HTR-8/SVneo (cell line): ENCODE measurements around the gene REM1.
A peak's percentile ranks its signal among the peaks of the same experiment; 100 is the strongest.
"Not testable (repeated sequence)": the region's sequence is repeated elsewhere in the genome, so short reads cannot be mapped to it uniquely, and the experiment has no call there.

Experiments used
- DNase-seq: peaks from one replicate; pipeline ENCODE4 v3.0.0; 2011; ENCODE audit warnings: low spot score, mixed read lengths; ENCODE audit not compliant: insufficient read length
- FAIRE-seq: peaks from 2 replicates; lab custom pipeline; 2011; peaks lifted over from hg19 to GRCh38; lab: Jason Lieb, UNC

REM1 gene

GRCh38 chr20:31517373-31517772, 42.3 kb downstream of the REM1 start:
- DNase-seq, result peak; percentile 35

GRCh38 chr20:31521267-31521666, 46.2 kb downstream of the REM1 start:
- DNase-seq, FAIRE-seq: not testable (repeated sequence)

More at GRCh38 chr20:31517373-31517772, 42.3 kb downstream of the REM1 start:
- no peak for FAIRE-seq

- FAIRE-seq (no peak), DNase-seq (no peak)
Observed at GRCh38 chr20:31522731-31523130, 47.6 kb downstream of the REM1 start.

GRCh38 chr20:31523361-31524283, 48.5 kb downstream of the REM1 start:
- FAIRE-seq (no peak), DNase-seq (no peak)

- FAIRE-seq, result no peak
Observed at GRCh38 chr20:31527266-31527665, 52.2 kb downstream of the REM1 start.

More at GRCh38 chr20:31527266-31527665, 52.2 kb downstream of the REM1 start:
- DNase-seq, result no peak
